NCI-H2196 treated with DMSO at 0.1 percent for 48 hours (cell line): ENCODE results near the gene DDX25.

Source experiments
- DNase-seq: peaks from one replicate; lab custom pipeline; 2025; ENCODE audit not compliant: unreplicated experiment; lab: John Stamatoyannopoulos, UW

Gene DDX25

GRCh38 chr11:125948278-125949051 is 44.2 kb downstream of the DDX25 start:
- no peak for DNase-seq

DNA sequence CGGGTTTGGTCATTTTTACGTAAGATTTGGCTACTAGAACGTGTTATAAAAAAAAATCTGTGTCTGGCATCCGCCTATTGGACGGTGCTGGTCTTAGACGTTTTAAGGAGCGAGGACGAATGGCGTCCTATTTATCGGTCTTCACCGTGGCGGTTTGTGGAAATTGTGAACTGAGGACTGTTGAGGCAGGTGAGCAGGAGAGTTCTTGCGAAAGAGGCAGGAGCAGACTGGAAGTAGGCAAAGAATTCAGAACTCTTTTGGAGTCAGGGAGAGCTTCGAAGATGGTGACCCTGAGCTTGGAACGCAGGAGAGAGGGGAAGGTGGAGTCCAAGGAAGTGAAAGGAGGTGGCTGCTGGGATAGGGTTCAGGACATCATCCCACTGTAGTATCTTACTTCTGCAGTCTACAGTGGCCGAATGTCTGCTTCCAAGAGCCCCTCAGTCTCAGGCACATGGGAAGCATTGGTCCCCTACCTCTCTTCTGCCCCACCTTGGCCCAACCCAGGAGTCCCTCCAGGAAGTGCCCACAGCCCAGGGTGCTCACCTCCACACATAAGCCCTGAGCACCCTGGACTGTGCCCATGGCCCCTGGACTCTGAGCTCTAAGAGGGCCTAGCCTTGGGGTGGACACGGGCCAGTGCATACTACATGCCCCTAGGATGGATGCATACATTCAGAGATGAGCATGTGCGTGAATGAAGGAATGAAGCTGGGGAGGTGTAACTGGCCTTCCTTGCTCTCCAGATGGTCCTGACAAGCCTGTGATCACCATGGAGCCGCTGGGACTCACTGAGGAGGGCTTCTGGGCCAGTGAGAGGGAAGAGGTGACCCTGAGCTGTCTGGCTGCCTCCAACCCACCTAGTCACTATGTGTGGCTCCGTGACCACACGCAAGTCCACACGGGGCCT is 45.2 kb downstream of the DDX25 start:
- no peak for DNase-seq

DNA sequence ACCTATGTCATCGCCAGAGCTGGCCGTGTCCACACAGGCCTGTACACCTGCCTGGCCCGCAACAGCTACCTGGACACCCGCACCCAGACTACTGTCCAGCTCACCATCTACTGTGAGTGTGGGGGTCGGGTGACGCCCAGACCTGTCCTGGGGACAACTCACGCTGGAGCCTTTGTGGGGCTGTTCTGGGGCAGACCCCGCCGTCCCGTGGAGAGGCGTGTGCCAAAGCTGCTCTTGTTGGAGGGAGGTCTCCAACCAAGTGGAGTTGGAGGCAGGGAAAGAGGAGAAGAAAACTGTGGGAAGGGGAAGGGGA is 45.8 kb downstream of the DDX25 start:
- no peak for DNase-seq

GRCh38 chr11:125950696-125951651 is 46.7 kb downstream of the DDX25 start:
- DNase-seq, result no peak

- no peak for DNase-seq
Observed at GRCh38 chr11:125951731-125952130, 47.4 kb downstream of the DDX25 start.

DNA sequence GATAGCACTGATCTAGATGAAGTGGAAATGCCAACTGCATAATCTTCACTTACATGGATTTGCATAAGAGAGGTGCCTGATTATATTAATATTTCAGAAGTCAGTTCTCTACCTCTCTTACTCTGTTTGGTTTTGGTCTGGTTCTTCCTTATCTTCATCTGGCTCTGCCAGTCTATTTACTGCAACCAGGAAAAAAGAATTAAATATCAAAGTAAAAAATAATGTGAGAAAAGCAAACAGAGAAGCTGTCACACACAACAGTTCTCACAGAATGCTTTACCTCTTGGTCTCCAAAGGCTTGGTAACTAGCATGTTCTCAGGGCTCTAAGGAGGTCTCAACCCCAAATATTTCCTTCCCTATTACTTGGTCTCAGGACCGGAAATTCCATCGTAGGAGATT is 48.3 kb downstream of the DDX25 start:
- no peak for DNase-seq

DNA sequence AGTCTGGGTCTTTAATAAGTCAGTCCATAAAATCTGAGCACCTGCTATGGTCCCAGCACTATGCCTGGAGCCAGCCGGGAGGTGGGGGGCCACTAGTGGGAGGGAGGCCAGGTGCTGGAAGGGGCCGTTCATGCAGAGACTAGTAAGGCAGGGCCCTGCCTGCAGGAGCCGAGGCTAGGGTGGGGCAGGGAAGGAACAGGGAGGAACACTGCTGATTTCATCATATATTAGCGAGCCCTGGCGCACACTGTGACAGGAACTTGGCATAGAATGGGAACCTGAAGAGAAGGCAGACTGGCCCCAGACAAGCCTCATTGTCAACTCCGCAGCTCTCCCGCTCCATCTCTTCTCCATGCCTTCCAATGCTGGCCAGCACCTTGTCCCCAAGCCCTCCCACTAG is 48.7 kb downstream of the DDX25 start:
- DNase-seq, result no peak

DNA sequence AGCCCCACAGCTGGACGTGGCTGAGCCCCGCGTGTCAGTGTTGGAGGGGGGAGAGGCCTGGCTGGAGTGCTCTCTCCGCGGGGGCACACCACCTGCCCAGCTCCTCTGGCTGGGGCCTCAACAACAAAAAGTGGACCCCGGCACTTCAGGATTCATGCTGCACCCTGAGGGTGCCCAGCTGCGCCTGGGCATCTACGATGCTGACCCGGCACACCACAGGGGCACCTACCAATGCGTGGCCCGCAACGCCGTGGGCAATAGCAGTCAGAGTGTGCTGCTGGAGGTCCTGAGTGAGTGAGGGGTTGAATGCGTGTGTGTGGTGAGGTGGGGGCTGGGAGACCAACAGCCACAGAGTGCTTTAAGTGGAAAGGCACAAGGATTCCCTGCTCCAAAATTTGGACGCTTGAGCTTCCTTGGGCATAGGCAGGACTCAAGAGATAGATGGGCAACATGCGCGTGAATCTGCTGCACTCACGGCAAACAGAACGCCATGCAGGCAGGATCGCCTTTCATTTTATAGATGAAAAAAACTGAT is 49.2 kb downstream of the DDX25 start:
- no peak for DNase-seq

- DNase-seq, result no peak
Observed at GRCh38 chr11:125954123-125954944, 50.0 kb downstream of the DDX25 start.

GRCh38 chr11:125954945-125955640 is 50.8 kb downstream of the DDX25 start:
- DNase-seq, result no peak

DNA sequence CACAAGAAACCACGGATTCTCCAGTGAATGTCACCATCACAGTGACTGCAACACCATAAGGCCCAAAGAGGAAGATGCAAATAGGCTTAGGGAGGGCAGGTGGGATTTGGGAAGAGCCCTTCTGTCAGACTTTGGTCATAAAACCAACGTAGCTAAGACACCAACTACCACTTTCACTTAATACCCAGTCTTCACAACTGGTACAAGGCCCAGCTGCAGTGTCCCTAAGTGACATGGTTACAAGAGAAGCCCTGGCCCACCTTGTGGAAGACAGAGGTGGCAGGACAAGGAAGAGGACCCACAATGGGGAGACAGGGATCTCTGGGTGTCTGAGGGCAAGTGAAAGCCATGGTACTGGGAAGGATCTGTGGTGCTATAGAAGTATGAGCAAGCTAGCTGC is 51.5 kb downstream of the DDX25 start:
- no peak for DNase-seq

DNA sequence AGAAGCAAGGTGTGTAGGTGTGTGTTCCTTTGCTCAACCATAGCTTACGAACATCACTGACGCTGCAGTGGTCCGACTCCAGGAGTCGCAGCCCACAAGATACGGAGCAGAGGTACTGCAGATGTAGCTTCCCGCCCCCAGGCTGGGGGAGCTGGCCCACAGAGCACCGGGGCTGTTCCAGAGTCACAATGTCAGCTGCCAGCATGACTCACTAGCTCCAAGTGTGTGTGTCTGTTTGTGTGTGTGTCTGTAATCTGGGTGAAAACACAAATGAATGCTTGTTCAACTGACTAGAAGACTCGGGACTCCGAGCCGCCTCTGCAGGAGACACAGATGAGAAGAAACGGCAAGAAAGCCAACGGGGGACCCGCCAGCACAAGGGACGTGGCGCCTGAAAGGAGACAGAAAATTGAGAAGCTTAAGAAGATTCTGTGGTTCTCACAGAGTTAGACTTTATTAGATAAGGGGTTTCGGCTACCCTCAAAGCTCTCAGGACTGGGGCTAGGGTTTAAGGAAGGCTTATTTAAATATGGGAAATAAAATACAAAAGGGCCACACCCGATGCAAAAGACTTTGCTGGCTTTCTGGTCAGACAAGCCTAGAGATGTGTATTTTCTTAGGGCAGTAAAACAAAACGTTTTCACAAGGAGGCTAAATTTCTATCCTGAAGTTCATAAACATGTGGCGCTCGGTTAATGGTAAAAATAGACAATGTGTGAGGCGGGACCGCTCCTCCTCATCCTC is 52.3 kb downstream of the DDX25 start:
- no peak for DNase-seq

- DNase-seq, result no peak
Observed at GRCh38 chr11:125957618-125958332, 53.5 kb downstream of the DDX25 start.

GRCh38 chr11:125958872-125959400 is 54.6 kb downstream of the DDX25 start:
- no peak for DNase-seq

DNA sequence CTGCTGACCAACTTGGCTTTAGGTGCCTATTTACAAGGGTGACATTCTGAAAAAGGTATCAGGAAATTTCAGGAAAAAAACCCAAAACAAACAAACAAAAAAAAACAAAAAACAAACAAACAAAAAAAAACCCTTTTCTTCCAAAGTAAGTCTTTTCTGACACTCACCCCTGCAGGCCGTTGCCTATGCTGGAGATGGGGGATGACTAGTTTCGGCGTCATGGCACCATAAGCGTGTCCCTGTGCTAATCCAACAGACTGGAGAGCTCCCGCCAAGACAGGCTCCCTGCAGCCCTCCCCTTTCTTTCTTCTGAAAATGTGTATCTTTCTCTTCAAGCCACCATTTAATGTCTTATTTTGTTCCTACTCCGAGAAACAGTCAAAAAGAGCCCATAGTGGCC is 55.2 kb downstream of the DDX25 start:
- no peak for DNase-seq

GRCh38 chr11:125959931-125960330 is 55.6 kb downstream of the DDX25 start:
- DNase-seq, result no peak

DNA sequence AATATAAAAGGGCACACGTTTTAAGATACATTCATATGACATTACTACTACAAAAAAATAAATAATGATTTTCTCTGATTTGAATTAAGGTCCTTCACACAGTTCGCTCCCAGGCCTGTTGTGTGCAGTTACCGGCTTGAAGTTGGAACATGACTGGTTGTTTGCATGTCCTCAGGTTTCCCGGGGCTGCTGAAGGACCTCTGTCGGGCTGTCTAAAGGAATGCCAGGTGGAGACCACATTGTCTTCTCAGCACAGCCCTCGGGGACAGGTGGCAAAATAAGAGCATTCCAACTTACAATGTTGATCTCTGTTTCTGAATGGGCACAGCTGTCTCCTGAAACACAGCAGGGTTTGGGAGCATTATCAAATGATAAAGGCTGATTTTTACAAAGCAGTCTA is 56.5 kb downstream of the DDX25 start:
- DNase-seq, result no peak

DNA sequence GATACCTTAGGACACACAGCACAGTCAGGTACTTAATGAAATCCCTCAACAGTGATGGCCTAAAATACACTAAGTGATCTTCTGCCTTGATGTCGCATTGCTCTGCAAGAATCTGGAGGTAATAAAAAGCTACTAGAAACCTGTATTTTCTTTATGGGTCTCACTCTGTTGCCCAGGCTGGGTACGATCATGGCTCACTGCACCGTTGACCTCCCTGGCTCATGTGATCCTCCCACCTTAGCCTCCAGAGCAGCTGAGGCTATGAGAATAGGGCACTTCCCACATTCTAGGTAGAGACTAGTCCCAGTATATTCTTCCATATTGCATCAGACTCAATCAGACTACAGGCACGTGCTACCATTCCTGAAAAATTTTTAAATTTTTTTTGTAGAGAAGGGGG is 63.2 kb downstream of the DDX25 start:
- DNase-seq, result no peak
